GM10248 (cell line): Measurements from ENCODE around the gene SPHK2.
"Not testable (repeated sequence)": the region's sequence is repeated elsewhere in the genome, so short reads cannot be mapped to it uniquely, and the experiment has no call there.

Experiments
- CTCF ChIA-PET: fragments of 300-600 bp; sonication (Branson Sonifier 250); formaldehyde crosslinking; extraction: SDS; loops from one replicate; lab custom pipeline; 2021; ENCODE audit warnings: antibody characterized with exemption; lab: Yijun Ruan, JAX
- POLR2A ChIA-PET: fragments of 350-650 bp; sonication (Branson Sonifier 250); formaldehyde crosslinking; extraction: SDS; loops from one replicate; lab custom pipeline; 2020; ENCODE audit warnings: antibody characterized with exemption; lab: Yijun Ruan, JAX
- DNase-seq: peaks from one replicate; pipeline ENCODE4 v3.0.0; 2012; ENCODE audit errors: extremely low spot score
- TF ChIP-seq, protein P1 (sequence below): IDR thresholded peaks from 2 replicates; pipeline ENCODE4 v1.5.1; 2012; ENCODE audit warnings: mild to moderate bottlenecking, low read depth; ENCODE audit errors: extremely low read depth, missing control alignments, control extremely low read depth

Gene SPHK2

DNA sequence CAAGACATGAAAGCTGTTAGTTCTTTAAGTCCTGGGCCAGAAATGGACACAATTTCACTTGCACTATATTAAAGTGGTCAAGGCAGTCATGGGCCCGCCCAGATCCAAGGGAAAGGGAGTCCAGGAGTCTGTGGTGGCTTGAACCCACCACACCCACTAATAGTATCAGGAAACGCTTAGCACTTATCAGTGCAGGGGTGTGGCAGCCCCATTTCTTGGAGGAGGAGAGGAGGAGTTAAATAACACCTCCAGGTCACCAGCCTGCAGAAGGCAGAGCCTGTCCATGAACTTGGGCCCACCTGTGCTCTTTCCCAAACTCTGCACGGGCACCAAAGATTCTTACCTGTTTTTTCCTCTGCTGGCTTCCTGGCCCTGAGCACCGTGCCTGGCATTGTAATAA, 58.9 kb downstream of the SPHK2 start:
- ChIA-PET POLR2A (no interaction called here), CTCF (interaction anchor here (5.6 kb wide), 1 partner anchor 32 kb away, joined by 23 read pairs; the partner anchor contains the start of gene CA11)
- peak; percentile 10 for DNase-seq

DNA sequence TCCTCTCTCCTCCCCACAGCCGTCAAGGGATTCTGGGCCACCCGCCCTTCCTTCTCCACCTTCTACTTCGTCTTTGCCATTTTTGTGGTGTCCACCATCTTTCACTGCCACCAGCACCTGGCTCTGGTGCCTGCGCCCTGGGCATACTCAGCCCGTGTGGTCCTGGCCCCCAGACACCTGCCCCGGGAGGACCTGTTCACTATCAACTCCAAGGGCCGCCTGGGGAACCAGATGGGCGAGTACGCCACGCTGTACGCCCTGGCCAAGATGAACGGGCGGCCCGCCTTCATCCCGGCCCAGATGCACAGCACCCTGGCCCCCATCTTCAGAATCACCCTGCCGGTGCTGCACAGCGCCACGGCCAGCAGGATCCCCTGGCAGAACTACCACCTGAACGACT, 60.7 kb downstream of the SPHK2 start:
- POLR2A ChIA-PET, CTCF ChIA-PET: not testable (repeated sequence)
- DNase-seq = peak; percentile 5

More for the DNA sequence above, 58.9 kb downstream of the SPHK2 start:
- TF ChIP-seq, protein P1, sequence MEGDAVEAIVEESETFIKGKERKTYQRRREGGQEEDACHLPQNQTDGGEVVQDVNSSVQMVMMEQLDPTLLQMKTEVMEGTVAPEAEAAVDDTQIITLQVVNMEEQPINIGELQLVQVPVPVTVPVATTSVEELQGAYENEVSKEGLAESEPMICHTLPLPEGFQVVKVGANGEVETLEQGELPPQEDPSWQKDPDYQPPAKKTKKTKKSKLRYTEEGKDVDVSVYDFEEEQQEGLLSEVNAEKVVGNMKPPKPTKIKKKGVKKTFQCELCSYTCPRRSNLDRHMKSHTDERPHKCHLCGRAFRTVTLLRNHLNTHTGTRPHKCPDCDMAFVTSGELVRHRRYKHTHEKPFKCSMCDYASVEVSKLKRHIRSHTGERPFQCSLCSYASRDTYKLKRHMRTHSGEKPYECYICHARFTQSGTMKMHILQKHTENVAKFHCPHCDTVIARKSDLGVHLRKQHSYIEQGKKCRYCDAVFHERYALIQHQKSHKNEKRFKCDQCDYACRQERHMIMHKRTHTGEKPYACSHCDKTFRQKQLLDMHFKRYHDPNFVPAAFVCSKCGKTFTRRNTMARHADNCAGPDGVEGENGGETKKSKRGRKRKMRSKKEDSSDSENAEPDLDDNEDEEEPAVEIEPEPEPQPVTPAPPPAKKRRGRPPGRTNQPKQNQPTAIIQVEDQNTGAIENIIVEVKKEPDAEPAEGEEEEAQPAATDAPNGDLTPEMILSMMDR = no peak
